ENCODE data around the gene SHH.
"Not testable (repeated sequence)": the region's sequence is repeated elsewhere in the genome, so short reads cannot be mapped to it uniquely, and the experiment has no call there.

Gene SHH

DNA sequence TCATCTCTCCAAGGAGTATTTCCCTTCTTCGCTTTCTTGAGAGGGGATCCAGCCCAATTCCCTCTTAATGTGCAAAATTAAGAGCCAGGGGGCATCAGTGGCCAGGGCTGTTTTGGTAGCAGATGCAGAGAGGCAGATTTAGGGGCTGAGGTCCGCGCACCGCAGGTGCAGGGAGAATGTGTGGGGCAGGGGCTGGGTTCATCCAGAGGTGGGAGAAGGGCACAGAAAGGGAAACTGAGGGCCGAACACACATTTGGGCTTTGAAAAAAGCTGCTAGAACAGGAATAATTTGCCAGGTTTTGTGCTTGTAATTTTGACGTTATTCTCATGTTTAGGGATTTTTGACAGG lies 6.5 kb upstream of the SHH start:
- DNase-seq = no peak

DNA sequence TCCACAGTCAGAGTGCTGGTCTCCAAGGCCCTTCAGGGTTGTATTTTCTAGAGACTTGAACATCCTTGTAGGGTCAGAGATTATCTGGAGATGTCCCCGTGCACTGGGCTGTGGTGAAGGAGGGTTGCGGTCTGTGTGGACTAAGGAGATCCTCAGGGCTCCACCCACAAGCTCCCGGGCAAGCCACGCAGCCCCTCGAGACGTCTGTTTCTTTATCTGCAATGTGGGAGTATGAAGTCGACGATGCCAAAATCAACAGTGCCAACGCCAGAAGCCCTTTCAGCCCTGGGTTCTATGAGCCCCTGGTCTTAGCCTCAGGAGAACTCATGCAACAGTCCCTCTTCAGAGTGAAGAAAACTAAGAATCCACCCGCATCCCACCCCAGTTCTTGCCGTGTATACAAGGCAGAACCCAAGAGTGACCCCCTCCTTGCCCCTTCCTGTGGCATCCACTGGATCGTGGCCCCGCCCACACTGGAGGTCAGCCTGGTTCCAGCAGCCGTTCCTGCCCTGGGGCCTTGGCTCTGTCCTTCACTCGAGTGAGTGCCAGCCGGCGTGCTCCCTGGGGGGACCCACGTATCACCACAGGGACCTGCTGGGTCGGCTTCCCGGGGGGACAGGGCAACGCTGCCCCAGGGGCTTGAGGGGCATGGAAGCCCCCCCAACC lies 6.0 kb upstream of the SHH start:
- DNase-seq = no peak

DNA sequence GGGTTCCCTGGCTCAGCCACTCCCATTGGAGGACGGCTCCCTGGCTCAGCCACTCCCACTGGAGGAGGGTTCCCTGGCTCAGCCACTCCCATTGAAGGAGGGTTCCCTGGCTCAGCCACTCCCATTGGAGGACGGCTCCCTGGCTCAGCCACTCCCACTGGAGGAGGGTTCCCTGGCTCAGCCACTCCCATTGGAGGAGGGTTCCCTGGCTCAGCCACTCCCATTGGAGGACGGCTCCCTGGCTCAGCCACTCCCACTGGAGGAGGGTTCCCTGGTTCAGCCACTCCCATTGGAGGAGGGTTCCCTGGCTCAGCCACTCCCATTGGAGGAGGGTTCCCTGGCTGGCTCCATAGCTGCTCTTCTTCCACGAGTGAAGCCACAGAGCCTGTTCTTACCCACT lies 5.3 kb upstream of the SHH start:
- not testable (repeated sequence) for DNase-seq

DNA sequence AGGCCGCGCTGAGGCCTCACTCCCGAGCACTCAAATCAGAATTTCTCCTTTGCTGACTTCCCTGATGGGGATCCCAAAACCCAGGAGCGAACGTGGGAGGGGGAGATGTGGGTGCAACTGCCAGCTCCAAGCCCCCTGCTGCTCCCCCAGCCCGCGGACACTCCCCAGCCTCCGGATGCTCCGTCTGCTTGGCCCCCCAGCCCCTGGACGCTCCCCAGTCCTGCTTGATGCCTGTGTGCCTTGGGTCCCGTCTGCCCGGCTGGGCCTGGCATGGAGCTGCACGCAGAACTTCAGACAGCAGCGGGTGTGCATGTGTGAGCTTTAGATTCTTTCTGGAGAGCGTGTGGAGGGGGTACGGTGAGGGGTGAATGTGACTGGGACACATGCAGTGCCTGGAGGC lies 4.7 kb upstream of the SHH start:
- DNase-seq = no peak

DNA sequence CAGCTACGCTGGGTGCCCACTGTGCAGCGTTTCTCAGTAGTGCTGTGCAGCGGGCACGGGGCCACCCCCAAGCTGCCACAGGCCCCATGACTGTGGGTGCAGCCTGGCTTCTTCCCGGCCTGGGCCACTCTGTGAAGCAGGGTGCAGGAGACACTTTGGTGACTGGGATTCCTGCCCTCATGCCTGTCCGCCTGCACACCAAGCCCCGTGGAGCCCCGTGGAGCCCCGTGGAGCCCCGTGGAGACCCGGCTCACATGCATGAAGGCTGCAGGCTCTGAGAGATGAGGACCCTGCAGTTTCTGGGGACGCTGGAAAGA lies 3.9 kb upstream of the SHH start:
- no peak for DNase-seq

DNA sequence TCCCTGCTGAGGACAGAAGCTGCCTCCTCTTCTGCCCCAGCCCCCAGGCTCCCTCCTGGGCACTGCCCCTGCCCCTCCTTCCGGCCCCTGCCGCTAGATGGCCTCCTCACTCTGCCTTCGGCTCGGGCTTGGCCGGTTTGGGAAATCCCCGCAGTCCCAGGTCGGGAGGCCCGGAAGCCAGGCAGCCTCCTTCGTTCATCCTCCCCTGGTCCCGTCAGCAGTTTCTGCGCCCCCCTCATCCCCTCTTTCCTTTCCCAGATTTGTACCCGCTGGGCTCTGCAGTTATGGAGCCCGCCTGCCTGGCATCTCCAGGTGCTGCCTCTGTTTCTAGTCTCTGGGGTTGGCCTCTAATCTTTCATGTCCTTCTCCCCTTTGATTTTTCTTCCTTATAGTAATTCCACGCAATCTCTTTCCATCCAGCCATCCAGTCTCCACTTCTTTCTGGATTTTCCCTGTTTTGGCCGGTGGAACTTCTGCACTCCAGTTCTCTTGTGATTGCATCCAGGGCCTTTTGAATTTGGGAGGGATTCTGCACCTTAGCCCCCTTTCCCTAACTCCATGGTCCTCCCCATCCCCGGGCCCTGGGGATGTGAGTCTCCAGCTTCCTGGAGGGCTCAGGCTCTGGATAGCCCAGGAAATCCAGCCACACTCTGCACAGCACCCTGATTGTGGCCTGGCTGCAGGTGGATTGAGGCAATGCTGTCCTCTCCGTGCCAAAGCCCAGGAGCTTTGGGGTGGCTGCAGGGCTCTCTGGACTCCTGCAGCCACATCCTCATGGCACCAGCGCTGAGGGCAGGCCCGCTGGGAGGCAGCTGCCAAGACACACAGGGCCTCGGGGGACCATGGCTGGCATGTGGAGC lies 3.3 kb upstream of the SHH start:
- peak; percentile 88 for DNase-seq

DNA sequence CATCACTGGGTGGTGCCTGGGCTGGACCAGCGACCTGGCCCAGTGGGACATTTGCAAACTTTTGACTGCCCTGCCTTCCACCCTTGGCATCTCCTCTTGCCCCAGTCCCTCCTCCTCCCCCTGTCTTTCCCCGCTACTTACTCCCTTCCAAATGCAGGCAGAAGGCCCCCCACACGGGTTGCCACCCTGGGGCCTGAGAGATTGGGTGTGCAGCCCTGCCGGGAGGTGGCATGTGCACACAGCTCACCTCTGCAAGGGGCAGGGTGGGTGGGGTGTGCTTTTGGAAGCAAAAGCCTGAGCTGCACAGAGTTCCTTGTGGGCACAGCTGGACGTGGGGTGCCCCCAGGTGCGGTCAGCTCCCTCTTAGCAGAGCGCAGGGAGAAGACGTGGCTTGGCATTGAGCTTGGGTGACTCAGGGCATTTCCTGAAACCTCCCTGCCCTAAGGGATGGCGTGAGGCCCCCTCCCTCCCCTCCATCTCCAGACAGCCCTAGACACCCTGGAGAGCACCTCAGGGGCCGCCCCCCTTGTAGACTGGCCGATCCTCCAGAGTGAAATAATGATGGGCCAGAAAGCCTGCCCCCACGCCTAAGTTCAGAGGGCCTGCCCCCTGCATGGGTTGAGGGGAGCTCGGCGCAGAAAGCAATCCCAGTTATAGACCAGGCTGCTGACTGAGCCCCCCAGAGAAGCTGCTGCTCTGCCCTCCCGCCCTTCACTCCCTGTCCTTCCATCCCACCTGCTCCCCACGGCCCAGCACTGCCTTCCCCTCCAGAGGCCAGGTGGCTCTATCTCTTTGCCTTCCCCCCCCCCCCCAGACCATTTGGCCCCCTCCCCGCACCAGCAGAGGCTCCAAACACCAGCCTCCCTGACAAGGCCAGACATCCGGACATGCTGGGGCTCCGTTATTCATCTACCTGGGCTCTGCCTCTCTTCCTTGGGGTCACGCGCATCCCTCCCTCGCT lies 2.3 kb upstream of the SHH start:
- DNase-seq = no peak

DNA sequence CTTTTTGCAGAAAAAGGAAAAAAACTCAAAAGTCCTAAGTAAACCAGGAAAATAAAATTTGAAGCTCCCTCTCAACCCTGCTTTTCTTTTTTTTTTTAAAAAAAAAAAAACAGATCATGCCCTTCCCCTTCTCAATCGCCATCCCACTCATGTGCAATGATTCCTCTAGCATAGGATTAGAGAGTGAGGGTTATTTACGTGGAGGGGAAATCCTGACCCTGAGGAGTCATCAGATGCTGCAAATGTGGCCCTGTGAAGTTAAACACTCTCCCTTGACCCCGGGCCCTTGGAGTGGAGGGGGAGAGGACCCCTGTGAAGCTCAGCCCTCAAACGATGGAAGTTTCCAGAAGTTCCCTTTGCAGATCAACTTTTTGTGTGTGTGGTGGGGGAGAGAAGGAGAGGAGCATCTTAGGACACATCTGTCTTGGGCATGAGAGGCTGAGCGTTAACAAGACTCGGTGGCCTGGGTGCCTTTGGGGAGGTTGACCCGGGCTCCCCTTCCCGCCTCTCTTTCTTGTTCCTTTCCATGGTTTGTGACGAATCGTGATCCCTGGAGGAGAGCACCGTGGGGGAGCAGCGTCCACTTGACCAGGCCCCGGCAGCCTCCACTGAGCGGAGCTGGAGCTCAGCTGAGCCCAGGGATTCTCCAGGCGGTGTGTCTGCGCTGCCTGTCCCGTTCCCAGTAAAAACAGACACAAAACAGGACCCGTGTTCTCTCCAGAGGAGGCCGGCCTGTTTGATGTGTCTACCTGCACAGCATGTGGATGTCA lies 1.5 kb upstream of the SHH start:
- no peak for DNase-seq

DNA sequence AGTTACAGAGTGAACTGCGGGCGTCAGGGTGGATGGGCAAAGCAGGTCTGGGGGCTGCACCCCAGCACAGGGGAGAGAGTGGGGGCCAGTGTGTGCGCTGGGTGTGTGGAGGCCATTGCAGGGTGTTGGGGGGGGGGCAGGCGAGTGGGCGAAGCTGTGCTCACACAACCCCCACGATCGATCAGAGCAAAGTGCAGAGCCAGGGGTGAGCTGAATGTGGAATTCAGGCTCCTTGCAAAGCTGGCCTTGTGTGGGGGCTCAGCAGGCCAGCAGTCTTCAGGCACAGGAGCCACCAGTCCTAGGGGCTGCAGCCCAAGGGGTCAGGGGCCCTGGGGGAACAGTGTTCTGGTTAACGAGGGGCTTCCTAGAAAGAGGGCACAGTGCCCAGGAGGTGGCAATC lies 862 bp upstream of the SHH start:
- no peak for DNase-seq

DNA sequence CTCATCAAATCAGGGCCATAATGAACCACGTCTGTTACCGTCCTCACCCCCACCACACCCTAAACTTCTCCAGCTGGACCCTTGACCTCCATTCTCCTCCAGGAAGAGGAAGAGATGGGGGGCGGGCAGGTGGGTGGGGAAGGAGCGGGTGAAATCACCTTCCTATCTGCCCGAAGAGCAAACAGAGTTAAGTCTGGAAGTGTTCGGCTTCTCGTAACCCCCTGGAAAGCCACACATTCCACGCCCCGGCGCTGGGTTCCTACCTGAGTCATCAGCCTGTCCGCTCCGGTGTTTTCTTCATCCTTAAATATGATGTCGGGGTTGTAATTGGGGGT lies 736 bp downstream of the SHH start:
- no peak for DNase-seq

DNA sequence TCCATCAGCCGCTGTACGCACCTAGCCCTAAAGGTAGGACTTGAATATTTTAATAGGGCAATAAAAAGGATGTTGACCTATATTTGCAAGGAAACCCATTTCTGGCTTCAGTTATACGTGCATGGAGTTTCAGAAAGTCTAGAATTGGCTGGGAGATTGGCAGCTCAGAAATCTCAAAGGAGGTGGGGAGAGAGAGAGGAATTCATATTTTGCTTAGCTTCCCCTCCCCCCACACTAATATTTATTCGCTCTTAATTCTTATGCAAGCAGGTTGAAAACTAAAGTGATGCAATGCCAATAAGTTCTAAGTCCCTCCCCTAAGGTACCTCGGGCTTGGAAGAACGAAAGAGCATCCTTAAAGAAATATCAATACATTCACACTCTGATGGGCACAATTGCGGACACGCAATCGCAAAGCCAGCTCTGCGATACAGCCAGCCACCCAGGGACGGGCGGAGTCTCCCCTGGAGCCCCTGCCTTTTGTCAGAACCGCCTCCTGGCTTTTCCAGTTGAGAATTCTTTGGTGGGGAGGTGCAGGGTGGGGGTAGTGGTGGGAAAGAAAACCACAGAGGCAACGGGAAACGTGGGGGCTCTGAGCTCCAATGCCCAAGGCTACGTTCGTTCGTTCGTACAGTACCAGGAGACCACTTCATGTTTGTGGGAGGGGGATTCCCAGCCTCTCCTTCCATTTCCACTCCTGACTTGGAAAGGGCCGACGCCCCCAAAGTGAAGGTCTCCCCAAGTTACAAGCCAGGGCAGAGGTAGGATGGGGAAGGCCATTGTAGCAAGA lies 1.3 kb downstream of the SHH start:
- DNase-seq = no peak

DNA sequence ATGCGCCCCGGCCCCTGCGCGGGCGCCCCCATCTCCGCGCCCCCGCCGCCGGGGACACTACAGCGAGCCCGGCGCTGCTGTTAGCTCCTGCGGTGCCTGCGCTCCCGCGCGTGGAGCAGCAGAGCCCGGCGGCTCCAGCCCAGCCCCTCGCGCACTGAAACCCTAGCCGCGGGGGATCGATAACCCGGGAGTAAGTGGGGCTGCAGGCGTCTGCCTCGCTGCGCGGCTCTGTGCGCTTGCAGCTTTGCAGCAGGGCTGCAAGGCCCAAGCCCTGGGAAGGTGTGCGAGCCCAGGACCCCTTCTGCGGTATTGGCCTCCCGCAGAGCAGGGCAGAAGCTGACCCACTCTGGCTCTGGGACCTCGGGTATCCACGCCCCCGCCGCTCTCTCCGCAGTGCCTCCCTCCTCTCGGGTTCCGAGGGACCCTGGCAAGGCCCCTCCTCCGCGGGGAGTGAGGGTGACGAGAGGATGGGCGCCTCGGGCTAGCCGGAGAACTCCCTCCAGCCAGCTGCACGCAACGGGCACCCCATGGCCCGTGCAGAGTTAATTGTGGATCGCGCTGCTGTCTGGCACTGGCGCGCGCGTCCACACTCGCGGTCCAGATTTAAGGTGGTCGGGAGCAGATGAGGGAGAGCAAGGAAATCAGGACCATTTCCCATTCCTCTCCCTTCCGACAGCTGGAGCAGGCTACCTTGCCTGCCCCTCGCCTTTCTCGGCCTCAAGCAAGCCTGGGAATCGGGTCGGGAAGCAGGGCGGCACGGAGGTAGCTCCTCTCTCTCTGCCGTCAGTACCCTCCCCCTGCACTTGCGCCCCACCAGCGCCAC lies 2.1 kb downstream of the SHH start:
- no peak for DNase-seq

DNA sequence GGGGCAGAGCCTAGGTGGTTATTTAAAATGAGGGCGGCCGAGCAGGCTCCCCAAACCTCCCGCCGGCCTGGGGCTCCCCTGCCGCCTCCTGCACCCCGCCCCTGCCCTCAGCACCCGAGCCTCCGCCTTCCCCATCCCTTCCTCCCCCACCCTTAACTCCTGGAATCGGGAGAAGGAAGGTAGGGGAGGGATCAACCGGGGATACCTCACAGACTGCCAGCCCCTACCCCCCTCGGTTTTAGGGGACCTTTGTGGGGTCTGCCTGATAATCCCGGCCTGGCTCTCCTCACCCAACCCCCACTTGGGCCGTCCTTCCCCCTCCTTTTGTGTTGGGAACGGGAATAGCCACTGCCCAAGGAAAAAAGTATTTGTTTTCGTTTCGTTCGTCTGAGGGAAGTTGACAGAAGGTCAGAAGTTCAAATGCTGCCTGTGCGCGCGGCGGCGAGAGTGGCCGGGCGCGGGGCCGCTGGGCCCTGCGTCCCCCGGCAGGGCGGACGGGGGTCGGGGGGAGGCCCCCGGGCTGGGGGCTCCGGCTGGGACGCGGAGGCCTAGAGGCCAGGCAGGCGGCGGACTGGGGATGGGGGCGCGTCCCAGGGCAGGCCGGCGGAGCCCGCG lies 2.8 kb downstream of the SHH start:
- DNase-seq = no peak

DNA sequence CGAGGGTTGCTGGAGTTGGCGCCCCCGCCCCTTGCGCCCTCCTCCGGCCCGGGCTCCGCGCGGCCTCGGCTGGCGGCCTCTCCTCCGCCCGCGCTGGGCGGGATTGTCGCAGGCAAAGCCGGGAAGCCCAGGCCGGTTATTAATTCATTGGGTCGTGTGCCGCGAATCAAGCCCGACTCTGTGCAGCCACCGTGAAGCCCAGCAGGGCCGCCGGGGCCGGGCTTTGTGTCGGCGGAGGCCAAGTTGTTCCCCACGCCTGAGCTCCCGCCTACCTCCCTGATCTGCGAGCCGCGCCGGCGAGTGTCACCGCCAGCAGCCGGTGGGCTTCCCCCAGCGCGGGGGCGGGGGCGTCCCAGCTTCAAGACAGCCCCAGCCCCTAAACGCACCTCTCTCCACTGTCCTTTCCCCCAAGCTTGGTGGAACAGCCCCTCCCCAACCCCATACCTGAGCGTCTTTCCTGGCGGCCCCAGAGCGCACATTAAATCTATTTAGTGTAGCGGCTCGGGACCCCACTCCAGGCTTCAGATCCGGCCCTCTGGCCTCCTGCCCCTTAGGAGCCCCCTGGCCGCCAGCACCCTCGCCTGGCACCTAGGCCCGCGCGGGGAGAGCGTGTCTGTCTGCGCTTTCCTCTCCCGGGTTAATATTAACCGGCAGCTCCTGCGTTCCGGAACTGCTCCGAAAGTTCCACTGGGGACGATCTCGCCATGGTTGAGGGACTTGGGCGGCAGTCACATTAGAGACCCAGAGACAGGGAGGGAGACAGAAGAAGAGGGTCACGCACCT lies 3.5 kb downstream of the SHH start:
- no peak for DNase-seq

DNA sequence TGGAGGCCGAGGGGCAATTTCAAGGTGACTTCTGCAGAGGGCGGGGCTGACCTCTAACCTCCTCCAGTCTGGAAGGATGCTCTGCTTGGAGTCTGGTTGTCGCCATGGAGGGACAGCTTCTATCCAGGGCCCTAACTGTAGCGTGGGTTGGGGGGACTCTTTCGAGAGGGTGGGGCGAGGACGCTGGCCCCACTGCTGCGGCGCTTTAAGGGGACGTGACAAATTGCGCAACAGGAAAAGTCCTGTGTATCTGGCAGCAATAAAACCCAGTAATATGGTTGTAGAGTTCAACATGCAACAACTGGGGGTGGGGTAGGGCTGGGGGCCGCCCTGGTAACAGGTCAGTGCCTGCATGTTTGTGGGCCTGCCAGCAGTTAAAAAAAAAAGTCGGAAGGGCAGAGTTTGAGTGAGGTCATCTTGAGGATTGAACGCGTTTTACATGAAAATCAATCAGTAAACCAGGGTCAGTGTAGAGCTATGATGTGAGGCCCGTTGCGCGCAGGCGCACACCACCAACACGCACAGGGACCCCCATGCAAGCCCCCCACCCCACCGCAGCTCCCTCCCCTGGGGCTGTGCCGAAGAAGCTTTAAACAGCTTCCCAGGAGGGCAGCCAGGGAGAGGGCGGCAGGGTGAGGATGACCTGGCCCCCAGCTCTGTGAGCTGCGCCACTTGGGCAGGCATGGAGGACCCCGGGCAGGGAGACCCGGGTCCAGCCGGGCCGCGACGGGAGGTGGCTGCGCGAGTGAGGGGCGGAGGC lies 4.3 kb downstream of the SHH start:
- DNase-seq = no peak

DNA sequence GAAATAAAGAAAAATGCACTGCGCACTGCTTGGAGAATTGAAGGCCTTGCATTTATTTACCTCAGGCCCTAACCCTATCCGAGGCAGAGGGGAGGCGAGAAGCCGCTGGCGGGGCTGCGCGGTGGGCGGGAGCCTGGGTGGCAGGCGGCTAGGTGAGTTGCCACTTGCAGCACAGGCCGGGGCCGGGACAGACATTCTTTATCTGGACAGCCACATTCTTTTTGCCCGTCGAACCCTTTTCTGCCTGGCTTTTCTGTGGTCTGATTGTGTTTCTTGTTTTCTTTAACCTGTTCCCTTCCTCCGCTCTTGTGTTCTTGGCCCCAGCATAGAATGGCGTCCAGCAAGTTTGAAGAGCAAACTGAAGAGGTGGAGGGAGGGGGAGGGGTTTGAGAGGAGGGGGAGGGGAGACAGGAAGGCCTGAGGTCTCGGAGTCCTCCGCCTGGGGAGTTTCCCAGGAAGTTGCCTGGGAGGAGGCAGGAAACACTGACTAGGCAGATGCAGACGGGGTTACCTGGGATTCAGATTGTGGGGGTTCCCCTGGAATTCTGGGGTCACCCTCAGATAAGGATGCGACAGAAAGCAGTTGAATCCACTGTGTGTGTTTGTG lies 5.1 kb downstream of the SHH start:
- no peak for DNase-seq

DNA sequence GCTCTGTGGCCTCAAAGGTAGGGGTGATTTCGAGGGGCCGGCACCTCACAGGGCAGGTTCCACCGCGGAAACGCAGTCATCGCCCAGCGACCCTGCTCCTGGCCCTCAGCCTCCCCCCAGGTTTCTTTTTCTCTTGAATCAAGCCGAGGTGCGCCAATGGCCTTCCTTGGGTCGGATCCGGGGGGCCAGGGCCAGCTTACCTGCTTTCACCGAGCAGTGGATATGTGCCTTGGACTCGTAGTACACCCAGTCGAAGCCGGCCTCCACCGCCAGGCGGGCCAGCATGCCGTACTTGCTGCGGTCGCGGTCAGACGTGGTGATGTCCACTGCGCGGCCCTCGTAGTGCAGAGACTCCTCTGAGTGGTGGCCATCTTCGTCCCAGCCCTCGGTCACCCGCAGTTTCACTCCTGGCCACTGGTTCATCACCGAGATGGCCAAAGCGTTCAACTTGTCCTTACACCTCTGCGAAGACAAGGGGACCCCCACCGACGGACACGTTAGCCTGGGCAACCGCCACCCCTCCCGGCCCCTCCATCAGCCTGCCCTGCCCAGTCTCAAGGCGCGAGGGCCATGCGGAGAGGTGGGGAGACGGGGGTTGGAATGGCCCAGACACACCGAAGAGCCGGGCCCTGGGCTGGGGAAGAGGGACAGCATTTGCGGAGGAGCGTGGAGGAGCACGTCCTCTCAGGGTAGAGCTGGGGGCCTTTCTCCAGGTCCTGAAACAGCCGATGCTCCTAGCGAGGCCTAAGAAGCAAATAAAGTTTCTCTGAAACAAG lies 6.0 kb downstream of the SHH start:
- no peak for DNase-seq

DNA sequence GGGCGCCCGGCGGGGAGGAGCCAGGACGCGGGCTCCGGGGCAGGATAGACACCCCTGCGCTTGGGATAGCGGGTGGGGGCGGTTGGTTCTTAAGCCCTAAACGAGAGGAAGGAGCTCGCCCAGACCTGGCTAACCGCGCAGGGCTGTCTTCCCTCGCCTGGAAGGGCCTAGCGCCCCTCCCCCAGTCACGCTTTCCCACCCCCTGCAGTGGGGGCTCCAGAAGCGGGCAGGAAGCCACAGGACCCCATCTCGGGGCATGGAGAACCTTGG lies 6.5 kb downstream of the SHH start:
- DNase-seq = no peak

Data from activated CD8-positive, alpha-beta memory T cell treated with anti-CD3 and anti-CD28 coated beads, Interleukin-2, amount 50 U/mL, for 48 hours (primary cell).